ENCODE results near the gene TNRC6A.

Gene TNRC6A

GRCh38 chr16:24713379-24713778 lies 16.1 kb upstream of the TNRC6A start:
- H3K36me3 ChIP-seq (ENCODE audit: control insufficient read depth, insufficient read depth, low read length) = no peaks in the 10 kb centered on the region
- H3K56ac ChIP-seq (ENCODE audit: low read length) = no peak overlapping the region
- no peak overlapping the region for H2AK5ac ChIP-seq (ENCODE audit: low read length)
- no peak overlapping the region for H3K23ac ChIP-seq (ENCODE audit: low read length)
- no peak for DNase-seq
- no peaks in the 10 kb centered on the region for H3K27me3 ChIP-seq (ENCODE audit: insufficient read depth, low read length, poor library complexity)
- no peaks in the 10 kb centered on the region for H3K79me1 ChIP-seq (ENCODE audit: low read length)
- no peak overlapping the region for H2BK5ac ChIP-seq (ENCODE audit: low read length)
- no peak overlapping the region for H4K8ac ChIP-seq (ENCODE audit: low read depth, low read length)
- H3K4me3 ChIP-seq (ENCODE audit: low read length) = no peak overlapping the region
- no peaks in the 10 kb centered on the region for H3K79me2 ChIP-seq (ENCODE audit: control insufficient read depth, insufficient read depth, low read length)
- H2BK15ac ChIP-seq (replicated peaks; ENCODE audit: low read depth) = no peak overlapping the region
- H3K27ac ChIP-seq (ENCODE audit: low read depth, low read length) = no peak overlapping the region
- no peak overlapping the region for H4K5ac ChIP-seq (ENCODE audit: low read length)
- H3K9ac ChIP-seq (ENCODE audit: low read length) = no peak overlapping the region
- no peaks in the 10 kb centered on the region for H3K4me1 ChIP-seq (ENCODE audit: control insufficient read depth, low read depth, low read length)
- H3K4ac ChIP-seq (ENCODE audit: low read depth, low read length) = no peak overlapping the region
- no peak overlapping the region for H3K4me2 ChIP-seq (ENCODE audit: low read length)
- H2BK120ac ChIP-seq (ENCODE audit: low read depth, low read length) = no peak overlapping the region
- no peak overlapping the region for H3K18ac ChIP-seq (ENCODE audit: low read length)

GRCh38 chr16:24717411-24717810 lies 12.0 kb upstream of the TNRC6A start:
- H3K79me2 ChIP-seq (ENCODE audit: control insufficient read depth, insufficient read depth, low read length) = no peaks in the 10 kb centered on the region
- H3K36me3 ChIP-seq (ENCODE audit: control insufficient read depth, insufficient read depth, low read length) = no peaks in the 10 kb centered on the region
- no CpG with 5 or more reads among the region's 6 CpGs for WGBS (ENCODE audit: extremely low coverage, insufficient coverage, low lambda C conversion rate)
- no peaks in the 10 kb centered on the region for H3K4me1 ChIP-seq (ENCODE audit: control insufficient read depth, low read depth, low read length)
- H3K79me1 ChIP-seq (ENCODE audit: low read length) = no peaks in the 10 kb centered on the region
- H3K27ac ChIP-seq (ENCODE audit: low read depth, low read length) = no peak overlapping the region
- no peak overlapping the region for H3K18ac ChIP-seq (ENCODE audit: low read length)
- H3K9ac ChIP-seq (ENCODE audit: low read length) = no peak overlapping the region
- no peak overlapping the region for H3K56ac ChIP-seq (ENCODE audit: low read length)
- no peak overlapping the region for H2AK5ac ChIP-seq (ENCODE audit: low read length)
- no peak overlapping the region for H3K23ac ChIP-seq (ENCODE audit: low read length)
- no peak overlapping the region for H4K5ac ChIP-seq (ENCODE audit: low read length)
- H3K4ac ChIP-seq (ENCODE audit: low read depth, low read length) = no peak overlapping the region
- DNase-seq = no peak
- no peak overlapping the region for H2BK120ac ChIP-seq (ENCODE audit: low read depth, low read length)
- H3K4me3 ChIP-seq (ENCODE audit: low read length) = no peak overlapping the region
- H4K8ac ChIP-seq (ENCODE audit: low read depth, low read length) = no peak overlapping the region
- H2BK15ac ChIP-seq (replicated peaks; ENCODE audit: low read depth) = no peak overlapping the region
- no peak overlapping the region for H2BK5ac ChIP-seq (ENCODE audit: low read length)
- no peak overlapping the region for H3K4me2 ChIP-seq (ENCODE audit: low read length)
- no peaks in the 10 kb centered on the region for H3K27me3 ChIP-seq (ENCODE audit: insufficient read depth, low read length, poor library complexity)

DNA sequence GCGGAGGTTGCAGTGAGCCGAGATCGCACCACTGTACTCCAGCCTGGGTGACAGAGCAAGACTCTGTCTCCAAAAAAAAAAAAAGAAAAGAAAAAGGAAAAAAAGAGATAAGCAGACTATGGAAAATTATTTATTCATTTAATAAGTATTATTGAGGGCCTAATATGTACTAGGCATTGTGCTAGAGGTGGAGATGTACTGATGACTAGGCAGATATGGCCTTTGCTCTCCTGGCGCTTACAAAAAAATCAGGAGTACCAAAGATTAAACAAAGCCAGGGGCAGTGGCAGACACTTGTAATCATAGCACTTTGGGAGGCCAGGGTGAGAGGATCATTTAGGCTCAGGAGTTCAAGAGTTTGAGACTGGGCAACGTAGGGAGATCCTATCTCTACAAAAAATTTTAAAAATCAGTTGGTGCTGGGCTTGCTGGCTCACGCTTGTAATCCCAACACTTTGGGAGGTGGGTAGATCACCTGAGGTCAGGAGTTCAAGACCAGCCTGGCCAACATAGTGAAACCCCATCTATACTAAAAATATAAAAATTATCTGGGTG lies 10.4 kb upstream of the TNRC6A start:
- H2AK5ac ChIP-seq (ENCODE audit: low read length) = no peak overlapping the region
- no peak overlapping the region for H2BK15ac ChIP-seq (replicated peaks; ENCODE audit: low read depth)
- no peaks in the 10 kb centered on the region for H3K4me1 ChIP-seq (ENCODE audit: control insufficient read depth, low read depth, low read length)
- H3K27ac ChIP-seq (ENCODE audit: low read depth, low read length) = no peak overlapping the region
- no peak overlapping the region for H3K9ac ChIP-seq (ENCODE audit: low read length)
- H3K27me3 ChIP-seq (ENCODE audit: insufficient read depth, low read length, poor library complexity) = no peaks in the 10 kb centered on the region
- H3K79me1 ChIP-seq (ENCODE audit: low read length) = no peaks in the 10 kb centered on the region
- H4K8ac ChIP-seq (ENCODE audit: low read depth, low read length) = no peak overlapping the region
- H3K23ac ChIP-seq (ENCODE audit: low read length) = no peak overlapping the region
- no peak overlapping the region for H3K18ac ChIP-seq (ENCODE audit: low read length)
- H2BK120ac ChIP-seq (ENCODE audit: low read depth, low read length) = no peak overlapping the region
- DNase-seq = no peak
- no CpG with 5 or more reads among the region's 6 CpGs for WGBS (ENCODE audit: extremely low coverage, insufficient coverage, low lambda C conversion rate)
- H3K4me2 ChIP-seq (ENCODE audit: low read length) = no peak overlapping the region
- no peaks in the 10 kb centered on the region for H3K36me3 ChIP-seq (ENCODE audit: control insufficient read depth, insufficient read depth, low read length)
- no peak overlapping the region for H3K4ac ChIP-seq (ENCODE audit: low read depth, low read length)
- H4K5ac ChIP-seq (ENCODE audit: low read length) = no peak overlapping the region
- no peak overlapping the region for H3K56ac ChIP-seq (ENCODE audit: low read length)
- no peak overlapping the region for H3K4me3 ChIP-seq (ENCODE audit: low read length)
- no peaks in the 10 kb centered on the region for H3K79me2 ChIP-seq (ENCODE audit: control insufficient read depth, insufficient read depth, low read length)
- H2BK5ac ChIP-seq (ENCODE audit: low read length) = no peak overlapping the region

DNA sequence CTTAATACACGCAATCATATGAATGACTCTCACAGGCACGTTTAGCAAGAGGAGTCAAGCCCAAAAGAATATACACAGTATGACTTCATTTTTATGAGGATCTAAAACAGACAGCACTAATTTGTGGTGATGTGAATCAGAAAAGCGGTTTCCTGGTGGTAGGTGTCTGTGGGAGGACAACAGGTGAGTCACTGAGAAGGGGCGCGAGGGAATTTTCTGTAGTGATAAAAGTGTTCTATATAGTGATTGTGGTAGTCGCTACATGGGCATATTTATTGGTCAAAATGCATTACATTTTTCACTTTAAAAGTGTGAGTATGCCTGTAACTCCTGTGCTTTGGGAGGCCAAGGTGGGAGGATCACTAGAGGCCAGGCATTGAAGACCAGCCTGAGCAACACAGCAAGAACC lies 7.6 kb upstream of the TNRC6A start:
- no peak overlapping the region for H3K4ac ChIP-seq (ENCODE audit: low read depth, low read length)
- H3K4me3 ChIP-seq (ENCODE audit: low read length) = no peak overlapping the region
- no peak overlapping the region for H3K4me2 ChIP-seq (ENCODE audit: low read length)
- no peak overlapping the region for H3K27ac ChIP-seq (ENCODE audit: low read depth, low read length)
- no peak overlapping the region for H2BK120ac ChIP-seq (ENCODE audit: low read depth, low read length)
- H3K36me3 ChIP-seq (ENCODE audit: control insufficient read depth, insufficient read depth, low read length) = no peaks in the 10 kb centered on the region
- DNase-seq = no peak
- H4K8ac ChIP-seq (ENCODE audit: low read depth, low read length) = no peak overlapping the region
- H3K18ac ChIP-seq (ENCODE audit: low read length) = no peak overlapping the region
- H3K79me2 ChIP-seq (ENCODE audit: control insufficient read depth, insufficient read depth, low read length) = no peaks in the 10 kb centered on the region
- no CpG with 5 or more reads among the region's 6 CpGs for WGBS (ENCODE audit: extremely low coverage, insufficient coverage, low lambda C conversion rate)
- no peaks in the 10 kb centered on the region for H3K27me3 ChIP-seq (ENCODE audit: insufficient read depth, low read length, poor library complexity)
- no peak overlapping the region for H3K9ac ChIP-seq (ENCODE audit: low read length)
- H3K4me1 ChIP-seq (ENCODE audit: control insufficient read depth, low read depth, low read length) = no peaks in the 10 kb centered on the region
- no peak overlapping the region for H4K5ac ChIP-seq (ENCODE audit: low read length)
- no peaks in the 10 kb centered on the region for H3K79me1 ChIP-seq (ENCODE audit: low read length)
- H3K56ac ChIP-seq (ENCODE audit: low read length) = no peak overlapping the region
- H2AK5ac ChIP-seq (ENCODE audit: low read length) = no peak overlapping the region
- no peak overlapping the region for H2BK5ac ChIP-seq (ENCODE audit: low read length)
- no peak overlapping the region for H3K23ac ChIP-seq (ENCODE audit: low read length)
- no peak overlapping the region for H2BK15ac ChIP-seq (replicated peaks; ENCODE audit: low read depth)

- Histone ChIP-seq H3K4me2 (ENCODE audit: low read length) (no peak overlapping the region), H3K27ac (ENCODE audit: low read depth, low read length) (no peak overlapping the region), H4K5ac (ENCODE audit: low read length) (no peak overlapping the region), H2BK15ac (replicated peaks; ENCODE audit: low read depth) (no peak overlapping the region), H3K4me3 (ENCODE audit: low read length) (no peak overlapping the region), H4K8ac (ENCODE audit: low read depth, low read length) (no peak overlapping the region), H3K36me3 (ENCODE audit: control insufficient read depth, insufficient read depth, low read length) (no peaks in the 10 kb centered on the region), H3K23ac (ENCODE audit: low read length) (no peak overlapping the region), H3K79me1 (ENCODE audit: low read length) (no peaks in the 10 kb centered on the region), H3K4me1 (ENCODE audit: control insufficient read depth, low read depth, low read length) (no peaks in the 10 kb centered on the region), H3K56ac (ENCODE audit: low read length) (no peak overlapping the region), H3K27me3 (ENCODE audit: insufficient read depth, low read length, poor library complexity) (no peaks in the 10 kb centered on the region), H3K79me2 (ENCODE audit: control insufficient read depth, insufficient read depth, low read length) (no peaks in the 10 kb centered on the region), H3K9ac (ENCODE audit: low read length) (no peak overlapping the region), H2BK120ac (ENCODE audit: low read depth, low read length) (no peak overlapping the region), H2AK5ac (ENCODE audit: low read length) (no peak overlapping the region), H3K4ac (ENCODE audit: low read depth, low read length) (no peak overlapping the region), H3K18ac (ENCODE audit: low read length) (no peak overlapping the region), H2BK5ac (ENCODE audit: low read length) (no peak overlapping the region)
- no peak for DNase-seq
Observed at GRCh38 chr16:24723663-24724062, 5.8 kb upstream of the TNRC6A start.

GRCh38 chr16:24728011-24728410 lies 1.4 kb upstream of the TNRC6A start:
- no peak overlapping the region for H4K8ac ChIP-seq (ENCODE audit: low read depth, low read length)
- H3K4me1 ChIP-seq (ENCODE audit: control insufficient read depth, low read depth, low read length) = no peaks in the 10 kb centered on the region
- WGBS (ENCODE audit: extremely low coverage, insufficient coverage, low lambda C conversion rate) = no CpG with 5 or more reads among the region's 18 CpGs
- H3K56ac ChIP-seq (ENCODE audit: low read length) = no peak overlapping the region
- no peak overlapping the region for H2BK15ac ChIP-seq (replicated peaks; ENCODE audit: low read depth)
- H3K23ac ChIP-seq (ENCODE audit: low read length) = no peak overlapping the region
- no peak overlapping the region for H3K18ac ChIP-seq (ENCODE audit: low read length)
- no peak overlapping the region for H3K4ac ChIP-seq (ENCODE audit: low read depth, low read length)
- H3K4me3 ChIP-seq (ENCODE audit: low read length) = no peak overlapping the region
- H4K5ac ChIP-seq (ENCODE audit: low read length) = no peak overlapping the region
- no peaks in the 10 kb centered on the region for H3K27me3 ChIP-seq (ENCODE audit: insufficient read depth, low read length, poor library complexity)
- peaks cover 27% of the 10 kb centered on the region for H3K79me2 ChIP-seq (ENCODE audit: control insufficient read depth, insufficient read depth, low read length)
- no peak overlapping the region for H3K4me2 ChIP-seq (ENCODE audit: low read length)
- no peak overlapping the region for H3K9ac ChIP-seq (ENCODE audit: low read length)
- H2BK120ac ChIP-seq (ENCODE audit: low read depth, low read length) = no peak overlapping the region
- no peaks in the 10 kb centered on the region for H3K36me3 ChIP-seq (ENCODE audit: control insufficient read depth, insufficient read depth, low read length)
- H3K79me1 ChIP-seq (ENCODE audit: low read length) = peaks cover 6% of the 10 kb centered on the region
- no peak for DNase-seq
- no peak overlapping the region for H2AK5ac ChIP-seq (ENCODE audit: low read length)
- no peak overlapping the region for H3K27ac ChIP-seq (ENCODE audit: low read depth, low read length)
- H2BK5ac ChIP-seq (ENCODE audit: low read length) = no peak overlapping the region
